GOT3 (cell line): Measurements from ENCODE around the gene IZUMO1R.
"Not testable (repeated sequence)": the region's sequence is repeated elsewhere in the genome, so short reads cannot be mapped to it uniquely, and the experiment has no call there.

Experiments
- DNase-seq: peaks from one replicate; lab custom pipeline; 2025; ENCODE audit warnings: mixed read lengths; lab: John Stamatoyannopoulos, UW

IZUMO1R gene

GRCh38 chr11:94325681-94326080, 21.3 kb downstream of the IZUMO1R start:
- DNase-seq = no peak

- DNase-seq = no peak
Measured at GRCh38 chr11:94326947-94327346, 22.6 kb downstream of the IZUMO1R start.

GRCh38 chr11:94328587-94329080, 24.3 kb downstream of the IZUMO1R start:
- no peak for DNase-seq

GRCh38 chr11:94329501-94329900, 25.1 kb downstream of the IZUMO1R start:
- DNase-seq = no peak

GRCh38 chr11:94330789-94331188, 26.4 kb downstream of the IZUMO1R start:
- no peak for DNase-seq

- no peak for DNase-seq
Measured at GRCh38 chr11:94332814-94333213, 28.4 kb downstream of the IZUMO1R start.

- no peak for DNase-seq
Measured at GRCh38 chr11:94336033-94336432, 31.7 kb downstream of the IZUMO1R start.

GRCh38 chr11:94338651-94339050, 34.3 kb downstream of the IZUMO1R start:
- no peak for DNase-seq

GRCh38 chr11:94342250-94342649, 37.9 kb downstream of the IZUMO1R start:
- no peak for DNase-seq

GRCh38 chr11:94343495-94343894, 39.1 kb downstream of the IZUMO1R start:
- no peak for DNase-seq

- not testable (repeated sequence) for DNase-seq
Measured at GRCh38 chr11:94346311-94346710, 41.9 kb downstream of the IZUMO1R start.

- not testable (repeated sequence) for DNase-seq
Measured at GRCh38 chr11:94350850-94351563, 46.6 kb downstream of the IZUMO1R start.
